Transverse colon (tissue), 4 donors: Measurements from ENCODE around the gene AZGP1. TPM values are rescaled to one million over a fixed set of nuclear protein-coding genes. Genes with fewer than 3 reads are reported as not detected.

Source experiments
- DNase-seq: peaks from one replicate; pipeline ENCODE4 v3.0.0-alpha.2; 2019
- H3K27ac ChIP-seq, 4 donors: fragments of 200-600 bp; sonication (generic); 2 replicates each; pipeline ENCODE4 v1.5.1; 2016 to 2018; ENCODE audit warnings: inconsistent platforms in 4 of 4
- H3K27me3 ChIP-seq: fragments of 200-600 bp; sonication (generic); 2 replicates; pipeline ENCODE4 v1.5.1; 2017; ENCODE audit warnings: inconsistent platforms
- H3K36me3 ChIP-seq, 4 donors: fragments of 200-600 bp; sonication (generic); 2 replicates each; pipeline ENCODE4 v1.5.1; 2017 to 2019; ENCODE audit warnings: inconsistent platforms in 4 of 4
- H3K4me1 ChIP-seq, 4 donors: fragments of 200-600 bp; sonication (generic); 2 replicates each; pipeline ENCODE4 v1.5.1; 2017 to 2020; ENCODE audit warnings: inconsistent platforms in 4 of 4
- H3K4me3 ChIP-seq, 4 donors: fragments of 200-600 bp; sonication (generic); 1 replicate in 1 of 4; 2 replicates in 3 of 4; pipeline versions ENCODE4 v1.5.1 to v1.6.1; 2017 to 2019; ENCODE audit warnings: inconsistent platforms in 4 of 4
- H3K9me3 ChIP-seq, 2 donors: fragments of 200-600 bp; sonication (generic); 2 replicates each; pipeline ENCODE4 v1.5.1; 2017 to 2019; ENCODE audit warnings: inconsistent platforms in 2 of 2
- EP300 ChIP-seq: sonication (generic); formaldehyde crosslinking; IDR thresholded peaks from one replicate; pipeline ENCODE4 v1.6.1; 2017; ENCODE audit warnings: antibody characterized with exemption, low read depth
- POLR2A ChIP-seq: fragments of 450-650 bp; IDR thresholded peaks from one replicate; pipeline ENCODE4 v1.6.1; 2016; ENCODE audit warnings: antibody characterized with exemption, mild to moderate bottlenecking, moderate library complexity
- POLR2AphosphoS5 ChIP-seq, 3 donors: sonication (generic); formaldehyde crosslinking; IDR thresholded peaks; one replicate each; pipeline ENCODE4 v1.6.1; 2016; ENCODE audit warnings: antibody characterized with exemption in 3 of 3
- WGBS, 2 donors: methylation state at CpG; one replicate each; pipeline ENCODE4 v1.1.5; 2018; ENCODE audit warnings: low coverage in 1 of 2; 5-methylcytosine and 5-hydroxymethylcytosine counted together
- in situ Hi-C, 4 donors: fragments of 200-750 bp; cut with MboI; loops; one replicate each; pipeline versions ENCODE4 v1.15.0 to v1.15.1; 2017; ENCODE audit warnings: low sequenced_read_pairs in 3 of 4, low pct_ligation_motif_present in 1 of 4, low pct_unique_long_range_greater_than_20kb in 1 of 4
- intact Hi-C: fragments of 100-400 bp; cut with DNase I; formaldehyde crosslinking; loops from one replicate; pipeline ENCODE4 v1.15.1; 2023; ENCODE audit warnings: low total_unique reads
- total RNA-seq, 4 donors: library from RNA; depleted of rRNA; stranded (reverse); fragments of >200 nt; gene quantifications; one replicate each; pipeline ENCODE4 v1.1.0, GENCODE V29; 2016
- TF ChIP-seq, protein P1 (sequence below), 5 experiments: fragments of 200-600 bp in 3 of 5; fragments of 450-650 bp in 2 of 5; sonication (generic) in 3 of 5; IDR thresholded peaks; 1 replicate in 2 of 5; 2 replicates in 3 of 5; pipeline ENCODE4 v1.5.1; 2016 to 2017; ENCODE audit warnings: antibody characterized with exemption in 5 of 5, inconsistent platforms in 3 of 5, mild to moderate bottlenecking in 2 of 5, moderate library complexity in 1 of 5

The AZGP1 gene
- total RNA-seq, 4 donors from 2014 or later = 3.2 to 17.1 TPM; not detected in 2

DNA sequence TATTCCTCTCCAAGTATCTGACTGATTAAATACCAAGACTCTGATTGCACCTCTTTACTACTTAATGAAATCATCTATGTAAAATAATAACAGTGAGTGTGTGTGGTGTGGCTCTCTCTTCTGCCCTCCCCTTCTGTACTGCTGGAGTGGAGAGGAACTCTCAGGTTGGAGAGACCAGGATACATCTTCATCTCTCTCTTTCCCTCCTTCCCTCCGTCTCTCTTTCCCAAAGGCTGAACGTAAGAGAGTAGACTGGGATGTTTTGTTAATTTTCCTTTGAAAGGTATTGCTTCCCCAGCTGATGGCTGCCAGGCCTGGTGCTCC, 46.1 kb downstream of the AZGP1 start:
- in situ Hi-C loops = no loop called here
- peak overlapping the region in 1 of 4 donors; percentile 25 for H3K4me3 ChIP-seq
- DNase-seq = no peak
- no peaks in the 10 kb centered on the region for H3K9me3 ChIP-seq
- 22 to 34% methylated on average over 2 of the region's 2 CpGs for WGBS, 2 donors
- peaks cover 0 to 9% (median 5%) of the 10 kb centered on the region in 4 donors for H3K4me1 ChIP-seq
- no peak overlapping the region for H3K27ac ChIP-seq
- intact Hi-C loops = no loop called here
- no peaks in the 10 kb centered on the region for H3K36me3 ChIP-seq
- TF ChIP-seq POLR2AphosphoS5 (IDR thresholded peaks at IDR 0.05) = no peak
- TF ChIP-seq EP300 = no peak
- TF ChIP-seq, protein P1, sequence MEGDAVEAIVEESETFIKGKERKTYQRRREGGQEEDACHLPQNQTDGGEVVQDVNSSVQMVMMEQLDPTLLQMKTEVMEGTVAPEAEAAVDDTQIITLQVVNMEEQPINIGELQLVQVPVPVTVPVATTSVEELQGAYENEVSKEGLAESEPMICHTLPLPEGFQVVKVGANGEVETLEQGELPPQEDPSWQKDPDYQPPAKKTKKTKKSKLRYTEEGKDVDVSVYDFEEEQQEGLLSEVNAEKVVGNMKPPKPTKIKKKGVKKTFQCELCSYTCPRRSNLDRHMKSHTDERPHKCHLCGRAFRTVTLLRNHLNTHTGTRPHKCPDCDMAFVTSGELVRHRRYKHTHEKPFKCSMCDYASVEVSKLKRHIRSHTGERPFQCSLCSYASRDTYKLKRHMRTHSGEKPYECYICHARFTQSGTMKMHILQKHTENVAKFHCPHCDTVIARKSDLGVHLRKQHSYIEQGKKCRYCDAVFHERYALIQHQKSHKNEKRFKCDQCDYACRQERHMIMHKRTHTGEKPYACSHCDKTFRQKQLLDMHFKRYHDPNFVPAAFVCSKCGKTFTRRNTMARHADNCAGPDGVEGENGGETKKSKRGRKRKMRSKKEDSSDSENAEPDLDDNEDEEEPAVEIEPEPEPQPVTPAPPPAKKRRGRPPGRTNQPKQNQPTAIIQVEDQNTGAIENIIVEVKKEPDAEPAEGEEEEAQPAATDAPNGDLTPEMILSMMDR (IDR thresholded peaks at IDR 0.05) = no peak
- no peak for TF ChIP-seq POLR2A
- peaks cover 44% of the 10 kb centered on the region for H3K27me3 ChIP-seq

GRCh38 chr7:99928994-99929729, 46.7 kb downstream of the AZGP1 start, which contains the start of gene GJC3:
GJC3 (minus strand) TSS chr7:99929620; CDS start chr7:99929620, 0 bp downstream.
- in situ Hi-C loops = no loop called here

DNA sequence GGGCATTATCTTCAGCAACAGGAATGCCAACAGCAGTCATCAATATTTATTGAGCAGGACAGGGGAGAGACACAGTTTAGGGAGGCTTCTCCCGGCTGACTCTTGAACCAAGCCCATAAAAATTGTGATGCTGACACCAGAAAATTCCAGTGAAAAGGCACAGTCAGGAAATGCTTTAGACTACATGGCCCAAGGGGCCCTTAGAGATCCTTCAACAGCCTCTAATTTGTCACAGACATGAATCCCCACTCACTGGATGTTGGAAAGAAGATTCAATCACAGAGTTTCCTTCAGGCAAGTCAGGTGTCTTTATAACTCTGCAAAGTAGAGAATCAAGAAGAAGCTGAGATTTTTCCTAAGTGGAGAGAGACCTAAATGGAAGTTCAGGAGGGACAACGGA, 47.6 kb downstream of the AZGP1 start:
- 66 to 100% methylated on average over 1 to 2 of the region's 2 CpGs for WGBS, 2 donors
- TF ChIP-seq, protein P1 (IDR thresholded peaks at IDR 0.05) = no peak
- TF ChIP-seq EP300 (no peak), POLR2A (no peak), POLR2AphosphoS5 (IDR thresholded peaks at IDR 0.05) (no peak)
- Histone ChIP-seq H3K9me3 (no peaks in the 10 kb centered on the region), H3K4me1 (peaks cover 0 to 9% (median 5%) of the 10 kb centered on the region in 4 donors), H3K36me3 (no peaks in the 10 kb centered on the region), H3K27me3 (peaks cover 33% of the 10 kb centered on the region), H3K27ac (no peak overlapping the region), H3K4me3 (no peak overlapping the region)
- intact Hi-C loops (no loop called here), in situ Hi-C loops (no loop called here)
- DNase-seq = no peak

More at GRCh38 chr7:99928994-99929729, 46.7 kb downstream of the AZGP1 start, which contains the start of gene GJC3:
- Histone ChIP-seq H3K36me3 (no peaks in the 10 kb centered on the region), H3K27me3 (peaks cover 43% of the 10 kb centered on the region), H3K9me3 (no peaks in the 10 kb centered on the region), H3K4me1 (peaks cover 0 to 9% (median 5%) of the 10 kb centered on the region in 4 donors), H3K27ac (peak within 1 kb of the TSS in 1 of 4 donors; percentile 2), H3K4me3 (peak within 1 kb of the TSS in 2 of 4 donors; percentile 25 to 36)
- 17% methylated on average over 22 of the region's 22 CpGs; no CpG with 5 or more reads in 1 of the 2 donors for WGBS, 2 donors
- intact Hi-C loops = no loop called here
- DNase-seq = peak; percentile 53
- TF ChIP-seq, protein P1 (IDR thresholded peaks at IDR 0.05) = peak in 3 of 5 experiments; percentile 10 to 30 (median 14)
- TF ChIP-seq EP300 (no peak), POLR2A (no peak), POLR2AphosphoS5 (IDR thresholded peaks at IDR 0.05) (no peak)

- H3K9me3 ChIP-seq = no peaks in the 10 kb centered on the region
- WGBS, 2 donors = 65 to 92% methylated on average over 1 to 5 of the region's 5 CpGs
- H3K27me3 ChIP-seq = peaks cover 33% of the 10 kb centered on the region
- TF ChIP-seq POLR2AphosphoS5 (IDR thresholded peaks at IDR 0.05) = no peak
- H3K4me3 ChIP-seq = no peak overlapping the region
- in situ Hi-C loops (no loop called here), intact Hi-C loops (no loop called here)
- no peaks in the 10 kb centered on the region for H3K36me3 ChIP-seq
- no peak overlapping the region for H3K27ac ChIP-seq
- no peak for DNase-seq
- peaks cover 0 to 9% (median 5%) of the 10 kb centered on the region in 4 donors for H3K4me1 ChIP-seq
Observed at GRCh38 chr7:99927536-99927935, 48.3 kb downstream of the AZGP1 start.
